A549 (cell line): ENCODE measurements around the gene PBX3. TPM values are rescaled to one million over a fixed set of nuclear protein-coding genes. Genes with fewer than 3 reads are reported as not detected.
A peak's percentile ranks its signal among the peaks of the same experiment; 100 is the strongest.

Experiments used
- ATAC-seq, 2 experiments: fragments of 200-7000 bp in 1 of 2; fragments of >200 bp in 1 of 2; cut with Nextera tagmentation in 1 of 2; cut with Tn5 transposase in 1 of 2; 3 replicates each; pipeline versions ENCODE4 v1.8.0 to v1.9.1; 2018 to 2020; ENCODE audit warnings: mild to moderate bottlenecking in 1 of 2, moderate library complexity in 1 of 2
- CTCF ChIA-PET: fragments of 300-600 bp; sonication (Branson Sonifier 250); formaldehyde crosslinking; extraction: SDS; loops from one replicate; lab custom pipeline; 2021; ENCODE audit warnings: antibody characterized with exemption, inconsistent platforms; lab: Yijun Ruan, JAX
- POLR2A ChIA-PET: fragments of 350-600 bp; formaldehyde crosslinking; extraction: SDS; loops from one replicate; lab custom pipeline; 2021; ENCODE audit warnings: antibody characterized with exemption, inconsistent platforms; lab: Yijun Ruan, JAX
- DNase-seq, 2 experiments: peaks; one replicate each; pipeline versions ENCODE4 v3.0.0 to v3.0.0-alpha.2; 2011 to 2016; ENCODE audit warnings: low read depth in 1 of 2, low spot score in 1 of 2
- FAIRE-seq: peaks from 2 replicates; lab custom pipeline; 2011; peaks lifted over from hg19 to GRCh38; lab: Jason Lieb, UNC
- H3K27ac ChIP-seq, 2 experiments: fragments of >200 bp; sonication (Bioruptor Twin); formaldehyde crosslinking; 3 replicates each; pipeline ENCODE4 v1.5.1; 2016 to 2017
- H3K4me1 ChIP-seq: fragments of >200 bp; sonication (Bioruptor Twin); formaldehyde crosslinking; 3 replicates; pipeline ENCODE4 v1.6.1; 2016
- H3K4me2 ChIP-seq: fragments of >200 bp; sonication (Bioruptor Twin); formaldehyde crosslinking; 3 replicates; pipeline ENCODE4 v1.6.1; 2016
- H3K4me3 ChIP-seq: fragments of >200 bp; sonication (Bioruptor Twin); formaldehyde crosslinking; 3 replicates; pipeline ENCODE4 v1.5.1; 2016
- H3K9me3 ChIP-seq: fragments of >200 bp; sonication (Bioruptor Twin); formaldehyde crosslinking; 3 replicates; pipeline ENCODE4 v1.6.1; 2016
- BCL3 ChIP-seq: fragments of >200 bp; sonication (Bioruptor Twin); formaldehyde crosslinking; IDR thresholded peaks from 3 replicates; pipeline ENCODE4 v1.6.1; 2016
- CBX2 ChIP-seq: fragments of 200-600 bp; sonication (generic); IDR thresholded peaks from 2 replicates; pipeline ENCODE4 v1.6.1; 2016; ENCODE audit warnings: low read depth, mild to moderate bottlenecking, borderline replicate concordance
- CBX8 ChIP-seq: fragments of 200-600 bp; sonication (generic); IDR thresholded peaks from 2 replicates; pipeline ENCODE4 v1.6.1; 2016
- CHD4 ChIP-seq: fragments of 200-600 bp; sonication (generic); IDR thresholded peaks from 2 replicates; pipeline ENCODE4 v1.6.1; 2016; ENCODE audit warnings: antibody characterized with exemption, mild to moderate bottlenecking, borderline replicate concordance
- EHMT2 ChIP-seq: fragments of 200-600 bp; sonication (generic); IDR thresholded peaks from 2 replicates; pipeline ENCODE4 v1.6.1; 2016; ENCODE audit warnings: antibody characterized with exemption, low read depth, mild to moderate bottlenecking, moderate library complexity
- ESRRA ChIP-seq: fragments of 150-350 bp; IDR thresholded peaks from 2 replicates; pipeline ENCODE4 v1.6.1; 2014; ENCODE audit warnings: mild to moderate bottlenecking, low read length, borderline replicate concordance
- FOSL2 ChIP-seq, 2 experiments: fragments of 450-650 bp in 1 of 2; fragments of >200 bp in 1 of 2; sonication (Bioruptor Twin) in 1 of 2; formaldehyde crosslinking; IDR thresholded peaks; 2 replicates each; pipeline versions ENCODE4 v1.5.0 to v1.6.1; 2016 to 2020; ENCODE audit warnings: mild to moderate bottlenecking in 1 of 2, moderate library complexity in 1 of 2
- HMGXB4 ChIP-seq: fragments of 250-450 bp; sonication (Bioruptor Pico); IDR thresholded peaks from 2 replicates; pipeline ENCODE4 v1.5.0; 2021; ENCODE audit warnings: mild to moderate bottlenecking, moderate library complexity, borderline replicate concordance
- POLR2A ChIP-seq: IDR thresholded peaks from 2 replicates; pipeline ENCODE4 v1.6.1; 2012; ENCODE audit warnings: mild to moderate bottlenecking, low read length
- RAD21 ChIP-seq, 2 experiments: fragments of >200 bp in 1 of 2; sonication (Bioruptor Twin) in 1 of 2; formaldehyde crosslinking in 1 of 2; IDR thresholded peaks in 1 of 2; conservative IDR thresholded peaks in 1 of 2; 2 replicates in 1 of 2; 3 replicates in 1 of 2; pipeline ENCODE4 v1.6.1; 2012 to 2018; ENCODE audit warnings: inconsistent platforms in 1 of 2
- SMC3 ChIP-seq: fragments of >200 bp; sonication (Bioruptor Twin); formaldehyde crosslinking; IDR thresholded peaks from 3 replicates; pipeline ENCODE4 v1.6.1; 2018; ENCODE audit warnings: inconsistent platforms
- SREBF2 ChIP-seq: fragments of 450-650 bp; IDR thresholded peaks from 2 replicates; pipeline ENCODE4 v1.6.1; 2014; ENCODE audit warnings: mild to moderate bottlenecking, moderate library complexity
- TP53 ChIP-seq: fragments of 250-450 bp; sonication (Bioruptor Pico); IDR thresholded peaks from 2 replicates; pipeline ENCODE4 v1.5.0; 2021; ENCODE audit warnings: mild to moderate bottlenecking, moderate library complexity
- ZNF302 ChIP-seq: fragments of 250-450 bp; sonication (Bioruptor Pico); IDR thresholded peaks from 2 replicates; pipeline ENCODE4 v1.9.0; 2021; ENCODE audit warnings: inconsistent platforms, mild to moderate bottlenecking, moderate library complexity
- WGBS: methylation state at CpG from one replicate; pipeline ENCODE4 v1.1.6; 2017; ENCODE audit errors: missing lambda C conversion rate; 5-methylcytosine and 5-hydroxymethylcytosine counted together
- polyA plus RNA-seq, 4 experiments: library from polyadenylated mRNA; depleted of rRNA in 3 of 4; stranded (reverse); fragments of >200 nt; fragmentation: RNase III in 1 of 4; extraction: RNeasy Plus Mini Kit Qiagen cat#74134 plus additional on column Dnase treatment in 1 of 4; gene quantifications; 2 replicates in 3 of 4; 3 replicates in 1 of 4; pipeline ENCODE4 v1.2.3, GENCODE V29; 2011 to 2017
- TF ChIP-seq, protein P1 (sequence below): IDR thresholded peaks from 2 replicates; pipeline ENCODE4 v1.6.1; 2012
- TF ChIP-seq, protein P2 (sequence below): fragments of 150-350 bp; IDR thresholded peaks from 2 replicates; pipeline ENCODE4 v1.6.1; 2014; ENCODE audit warnings: low read depth, mild to moderate bottlenecking, low read length

The PBX3 gene
- polyA plus RNA-seq, 2 of the 4 experiments (the other 2 are of a cell fraction): 10.7 to 23.5 TPM

- no peak for TF ChIP-seq HMGXB4 (CRISPR knock-in tag)
- no peak for TF ChIP-seq RAD21 (conservative IDR thresholded peaks at IDR 0.05 in 1 of 2, IDR thresholded peaks at IDR 0.05 in 1 of 2)
- no peak for TF ChIP-seq ZNF302 (CRISPR knock-in tag)
- TF ChIP-seq, protein P1, sequence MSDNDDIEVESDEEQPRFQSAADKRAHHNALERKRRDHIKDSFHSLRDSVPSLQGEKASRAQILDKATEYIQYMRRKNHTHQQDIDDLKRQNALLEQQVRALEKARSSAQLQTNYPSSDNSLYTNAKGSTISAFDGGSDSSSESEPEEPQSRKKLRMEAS: no peak
- no peak for TF ChIP-seq CHD4
- no peak for TF ChIP-seq SMC3
These were observed 232.2 kb downstream of the PBX3 start (continued) for GRCh38 chr9:125979383-125979782.

DNA sequence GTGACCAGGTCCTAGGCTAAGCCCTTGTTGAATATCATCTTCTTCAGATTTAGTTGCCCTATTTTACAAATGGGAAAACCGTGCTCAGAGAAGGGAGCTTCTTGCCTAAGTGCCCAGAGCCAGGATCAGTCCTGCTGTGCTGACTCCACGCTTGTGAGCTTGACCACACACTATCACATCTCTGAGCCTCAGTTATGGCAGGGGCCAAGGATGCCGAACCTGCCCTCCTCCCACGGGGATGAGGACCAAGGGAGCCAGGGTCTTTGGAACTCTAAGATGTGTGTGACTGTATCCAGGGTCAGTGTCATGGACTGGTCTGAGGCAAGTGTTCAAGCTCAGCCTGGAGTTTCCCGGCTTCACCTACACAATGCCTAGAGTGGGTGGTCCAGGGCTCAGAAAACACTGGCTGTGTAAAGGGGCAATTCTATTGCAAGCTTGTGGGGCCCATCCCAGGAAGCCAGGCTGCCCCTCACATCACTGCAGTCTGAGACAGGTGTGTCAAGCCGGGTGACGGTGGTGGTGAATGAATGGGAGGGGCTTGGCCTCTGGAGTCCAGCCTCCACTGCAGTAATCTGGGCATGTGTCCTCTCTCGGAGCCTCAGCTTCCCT is 235.7 kb downstream of the PBX3 start:
- CTCF ChIA-PET: no interaction called here
- no peak for DNase-seq
- POLR2A ChIA-PET: no interaction called here
- H3K4me1 ChIP-seq: no peaks in the 10 kb centered on the region
- H3K9me3 ChIP-seq: peaks cover 17% of the 10 kb centered on the region
- TF ChIP-seq BCL3 (no peak), POLR2A (0 out of 2 replicates have a peak, but pooled peaks have one; percentile 10), CBX8 (no peak)
- TF ChIP-seq, all 56 proteins: peak for 1
- ATAC-seq: peak in 1 of 2 experiments; percentile 28; a peak in 2 of 6 replicates
- 17% methylated on average over 5 of the region's 8 CpGs for WGBS
- Histone ChIP-seq H3K4me3 (no peak overlapping the region), H3K4me2 (no peak overlapping the region), H3K27ac (no peak overlapping the region)
- FAIRE-seq: no peak

- CTCF ChIA-PET: no interaction called here
- no peak overlapping the region for H3K4me3 ChIP-seq
- TF ChIP-seq HMGXB4 (CRISPR knock-in tag) (no peak), TP53 (no peak), EHMT2 (no peak), FOSL2 (IDR thresholded peaks at IDR 0.05) (no peak), FOSL2 (CRISPR knock-in tag; IDR thresholded peaks at IDR 0.05) (no peak), SMC3 (no peak)
- H3K9me3 ChIP-seq: peaks cover 10% of the 10 kb centered on the region
- no peak for FAIRE-seq
- H3K27ac ChIP-seq: no peak overlapping the region
- no peak for ATAC-seq
- 61% methylated on average over 5 of the region's 5 CpGs for WGBS
- no peak for DNase-seq
- no peak overlapping the region for H3K4me2 ChIP-seq
- no peaks in the 10 kb centered on the region for H3K4me1 ChIP-seq
- POLR2A ChIA-PET: no interaction called here
These were observed 236.5 kb downstream of the PBX3 start for GRCh38 chr9:125983681-125984080.

GRCh38 chr9:125984461-125984860 is 237.3 kb downstream of the PBX3 start:
- Histone ChIP-seq H3K4me3 (no peak overlapping the region), H3K9me3 (peaks cover 4% of the 10 kb centered on the region; the same call in 2 of the 3 replicates), H3K4me1 (no peaks in the 10 kb centered on the region), H3K4me2 (no peak overlapping the region), H3K27ac (no peak overlapping the region)
- FAIRE-seq (no peak), DNase-seq (no peak), ATAC-seq (no peak)
- ChIA-PET CTCF (interaction anchor here (1.2 to 1.3 kb wide), 2 partner anchors 426 to 507 kb away, joined by 3 read pairs; no protein-coding TSS in a partner anchor), POLR2A (no interaction called here)
- TF ChIP-seq CBX2: no peak
- no peak for TF ChIP-seq SREBF2
- no peak for TF ChIP-seq ESRRA
- TF ChIP-seq POLR2A: no peak
- TF ChIP-seq, protein P2, sequence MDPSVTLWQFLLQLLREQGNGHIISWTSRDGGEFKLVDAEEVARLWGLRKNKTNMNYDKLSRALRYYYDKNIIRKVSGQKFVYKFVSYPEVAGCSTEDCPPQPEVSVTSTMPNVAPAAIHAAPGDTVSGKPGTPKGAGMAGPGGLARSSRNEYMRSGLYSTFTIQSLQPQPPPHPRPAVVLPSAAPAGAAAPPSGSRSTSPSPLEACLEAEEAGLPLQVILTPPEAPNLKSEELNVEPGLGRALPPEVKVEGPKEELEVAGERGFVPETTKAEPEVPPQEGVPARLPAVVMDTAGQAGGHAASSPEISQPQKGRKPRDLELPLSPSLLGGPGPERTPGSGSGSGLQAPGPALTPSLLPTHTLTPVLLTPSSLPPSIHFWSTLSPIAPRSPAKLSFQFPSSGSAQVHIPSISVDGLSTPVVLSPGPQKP: no peak
- 63% methylated on average over 1 of the region's 2 CpGs for WGBS
